ENCODE measurements around the gene PHYKPL. TPM values are rescaled to one million over a fixed set of nuclear protein-coding genes. Genes with fewer than 3 reads are reported as not detected.
A peak's percentile ranks its signal among the peaks of the same experiment; 100 is the strongest.

The PHYKPL gene
- total and polyA plus RNA-seq, 7 experiments from 2014 or later = 38.8 to 265 (median 143) TPM

DNA sequence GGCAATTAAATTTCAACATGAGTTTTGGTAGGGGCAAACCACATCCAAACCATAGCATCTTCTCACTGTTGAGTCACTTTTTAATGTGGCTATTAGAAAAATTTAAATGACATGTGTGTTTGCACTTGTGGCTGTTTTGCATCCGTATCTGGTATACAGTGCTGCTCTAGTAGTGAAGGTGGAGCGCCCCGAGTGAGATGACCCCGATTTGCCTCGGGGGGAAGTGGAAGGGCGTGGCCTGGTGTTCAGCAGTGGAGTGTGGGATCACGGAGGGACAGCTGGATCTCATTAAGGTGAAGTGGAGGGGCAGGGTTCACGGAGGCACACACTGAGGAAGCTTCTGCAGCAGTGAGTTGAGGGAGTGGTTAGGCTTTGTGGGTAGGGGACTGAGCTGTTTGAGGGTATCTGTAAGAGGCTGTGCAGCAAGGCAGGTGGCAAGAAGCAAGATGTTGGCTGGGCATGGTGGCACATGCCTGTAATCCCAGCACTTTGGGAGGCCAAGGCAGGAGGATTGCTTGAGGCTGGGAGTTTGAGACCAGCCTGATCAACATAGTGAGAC is 39.3 kb downstream of the PHYKPL start:
- H3K27ac ChIP-seq (ENCODE audit: low read depth, low read length) = no peak overlapping the region
- Mint-ChIP-seq H3K9me3 (peaks cover 0 to 2% (median 0%) of the 10 kb centered on the region in 11 donors), H3K27ac (no peak overlapping the region), H3K4me3 (peak overlapping the region in 1 of 10 donors; percentile 53), H3K4me1 (peaks cover 4 to 22% (median 11%) of the 10 kb centered on the region in 7 donors), H3K27me3 (peaks cover 8 to 34% (median 13%) of the 10 kb centered on the region in 5 donors), H3K36me3 (no peaks in the 10 kb centered on the region)
- no peak for DNase-seq
- intact Hi-C loops (cut with micrococcal nuclease) = no loop called here
- ATAC-seq = peak; percentile 24
- peaks cover 0 to 6% of the 10 kb centered on the region in 2 donors for H3K27me3 ChIP-seq (ENCODE audit: control insufficient read depth in 2 of 2, insufficient read depth in 2 of 2, low read length in 2 of 2)
- H3K4me1 ChIP-seq (ENCODE audit: control insufficient read depth in 2 of 2, insufficient read depth in 2 of 2, low read length in 2 of 2) = peaks cover 0 to 19% of the 10 kb centered on the region in 2 donors
- POLR2A ChIA-PET = interaction anchor here (0.7 to 1.5 kb wide), 2 partner anchors 9 to 11 kb away, joined by 3 read pairs; partner anchors contain the start of gene HNRNPAB
- CTCF ChIA-PET = no interaction called here
- no peaks in the 10 kb centered on the region for H3K36me3 ChIP-seq (ENCODE audit: control insufficient read depth in 2 of 3, insufficient read depth in 3 of 3, low read length in 3 of 3)
- no peak overlapping the region for H3K4me3 ChIP-seq (ENCODE audit: low read length)
- H3K9me3 ChIP-seq (ENCODE audit: control insufficient read depth in 2 of 3, low read length in 3 of 3) = no peaks in the 10 kb centered on the region

DNA sequence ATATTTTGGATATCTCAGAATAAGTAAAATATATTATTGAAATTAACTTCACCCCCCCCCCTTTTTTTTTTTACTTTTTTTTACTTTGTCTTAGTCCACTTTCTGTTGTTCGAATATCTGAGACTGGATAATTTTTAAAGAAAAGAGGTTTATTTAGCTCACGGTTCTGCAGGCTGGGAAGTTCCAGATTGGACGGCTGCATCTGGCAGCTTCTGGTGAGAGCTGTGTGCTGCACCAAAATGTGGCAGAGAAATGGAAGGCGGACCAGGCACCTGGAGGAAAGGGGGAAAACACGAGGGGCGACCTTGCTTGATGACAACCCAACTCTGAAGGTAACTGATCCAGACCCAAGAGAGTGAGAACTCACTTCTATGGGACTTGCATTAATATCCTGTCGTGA is 39.8 kb downstream of the PHYKPL start:
- intact Hi-C loops (cut with micrococcal nuclease) = no loop called here
- DNase-seq (no peak), ATAC-seq (no peak)
- H3K4me1 Mint-ChIP-seq = peaks cover 4 to 22% (median 11%) of the 10 kb centered on the region in 7 donors
- no peaks in the 10 kb centered on the region for H3K36me3 Mint-ChIP-seq
- Histone ChIP-seq H3K27ac (ENCODE audit: low read depth, low read length) (no peak overlapping the region), H3K4me3 (ENCODE audit: low read length) (no peak overlapping the region), H3K4me1 (ENCODE audit: control insufficient read depth in 2 of 2, insufficient read depth in 2 of 2, low read length in 2 of 2) (peaks cover 0 to 19% of the 10 kb centered on the region in 2 donors), H3K36me3 (ENCODE audit: control insufficient read depth in 2 of 3, insufficient read depth in 3 of 3, low read length in 3 of 3) (no peaks in the 10 kb centered on the region), H3K9me3 (ENCODE audit: control insufficient read depth in 2 of 3, low read length in 3 of 3) (no peaks in the 10 kb centered on the region), H3K27me3 (ENCODE audit: control insufficient read depth in 2 of 2, insufficient read depth in 2 of 2, low read length in 2 of 2) (peaks cover 0 to 6% of the 10 kb centered on the region in 2 donors)
- H3K9me3 Mint-ChIP-seq = peaks cover 0 to 2% (median 0%) of the 10 kb centered on the region in 11 donors
- CTCF ChIA-PET = no interaction called here
- H3K27me3 Mint-ChIP-seq = peaks cover 10 to 34% (median 14%) of the 10 kb centered on the region in 5 donors
- H3K4me3 Mint-ChIP-seq = no peak overlapping the region
- POLR2A ChIA-PET = interaction anchor here (0.7 to 1.5 kb wide), 2 partner anchors 9 to 12 kb away, joined by 3 read pairs; partner anchors contain the start of gene HNRNPAB
- H3K27ac Mint-ChIP-seq = peak overlapping the region in 2 of 9 donors; percentile 20 to 29

DNA sequence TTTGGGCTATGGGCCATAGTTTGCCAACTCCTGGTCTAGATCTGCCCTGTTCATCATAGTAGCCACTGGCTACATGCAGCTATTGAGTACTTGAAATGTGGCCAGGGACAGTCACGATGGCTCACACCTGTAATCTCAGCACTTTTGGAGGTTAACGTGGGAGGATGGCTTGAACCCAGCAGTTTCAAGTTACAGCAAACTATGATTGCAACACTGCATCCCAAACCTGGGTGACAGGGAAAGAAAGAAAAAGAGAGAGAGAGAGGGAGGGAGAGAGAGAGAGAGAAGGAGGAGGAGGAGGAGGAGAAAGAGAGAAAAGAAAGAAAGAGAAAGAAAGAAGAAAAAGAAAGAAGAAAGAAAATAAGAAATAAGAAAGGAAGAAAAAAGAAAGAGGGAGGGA is 40.4 kb downstream of the PHYKPL start:
- peaks cover 0 to 6% of the 10 kb centered on the region in 2 donors for H3K27me3 ChIP-seq (ENCODE audit: control insufficient read depth in 2 of 2, insufficient read depth in 2 of 2, low read length in 2 of 2)
- POLR2A ChIA-PET = interaction anchor here (1.5 kb wide), 1 partner anchor 12 kb away, joined by 3 read pairs; the partner anchor contains the start of gene HNRNPAB
- Mint-ChIP-seq H3K36me3 (no peaks in the 10 kb centered on the region), H3K4me3 (no peak overlapping the region), H3K4me1 (peaks cover 4 to 22% (median 11%) of the 10 kb centered on the region in 7 donors), H3K27ac (no peak overlapping the region), H3K27me3 (peaks cover 10 to 34% (median 14%) of the 10 kb centered on the region in 5 donors), H3K9me3 (peaks cover 0 to 2% (median 0%) of the 10 kb centered on the region in 11 donors)
- no peaks in the 10 kb centered on the region for H3K9me3 ChIP-seq (ENCODE audit: control insufficient read depth in 2 of 3, low read length in 3 of 3)
- no peaks in the 10 kb centered on the region for H3K36me3 ChIP-seq (ENCODE audit: control insufficient read depth in 2 of 3, insufficient read depth in 3 of 3, low read length in 3 of 3)
- no peak overlapping the region for H3K27ac ChIP-seq (ENCODE audit: low read depth, low read length)
- no peak for ATAC-seq
- CTCF ChIA-PET = no interaction called here
- no peak overlapping the region for H3K4me3 ChIP-seq (ENCODE audit: low read length)
- peaks cover 0 to 19% of the 10 kb centered on the region in 2 donors for H3K4me1 ChIP-seq (ENCODE audit: control insufficient read depth in 2 of 2, insufficient read depth in 2 of 2, low read length in 2 of 2)
- intact Hi-C loops (cut with micrococcal nuclease) = no loop called here
- no peak for DNase-seq

DNA sequence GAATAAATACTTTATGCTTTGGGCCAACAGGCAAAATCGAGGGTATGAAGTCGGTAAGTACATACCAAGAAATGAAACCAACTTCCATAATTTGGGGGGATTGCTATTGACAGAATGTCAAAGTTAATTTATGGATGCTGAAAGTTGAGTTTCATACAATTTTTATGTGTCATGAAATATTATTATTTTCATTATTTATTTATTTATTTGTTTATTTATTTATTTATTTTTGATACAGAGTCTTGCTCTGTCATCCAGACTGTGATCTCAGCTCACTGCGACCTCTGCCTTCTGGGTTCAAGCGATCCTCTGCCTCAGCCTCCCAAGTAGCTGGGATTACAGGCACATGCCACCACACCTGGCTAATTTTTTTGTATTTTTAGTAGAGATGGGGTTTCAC is 40.9 kb downstream of the PHYKPL start:
- H3K9me3 ChIP-seq (ENCODE audit: control insufficient read depth in 2 of 3, low read length in 3 of 3) = no peaks in the 10 kb centered on the region
- peaks cover 0 to 2% (median 0%) of the 10 kb centered on the region in 11 donors for H3K9me3 Mint-ChIP-seq
- H3K27ac ChIP-seq (ENCODE audit: low read depth, low read length) = no peak overlapping the region
- peaks cover 0 to 19% of the 10 kb centered on the region in 2 donors for H3K4me1 ChIP-seq (ENCODE audit: control insufficient read depth in 2 of 2, insufficient read depth in 2 of 2, low read length in 2 of 2)
- H3K27ac Mint-ChIP-seq = no peak overlapping the region
- H3K4me3 ChIP-seq (ENCODE audit: low read length) = no peak overlapping the region
- ATAC-seq (no peak), DNase-seq (no peak)
- intact Hi-C loops (cut with micrococcal nuclease) = no loop called here
- H3K36me3 Mint-ChIP-seq = no peaks in the 10 kb centered on the region
- ChIA-PET POLR2A (no interaction called here), CTCF (no interaction called here)
- peaks cover 10 to 34% (median 14%) of the 10 kb centered on the region in 5 donors for H3K27me3 Mint-ChIP-seq
- no peak overlapping the region for H3K4me3 Mint-ChIP-seq
- H3K27me3 ChIP-seq (ENCODE audit: control insufficient read depth in 2 of 2, insufficient read depth in 2 of 2, low read length in 2 of 2) = peaks cover 0 to 6% of the 10 kb centered on the region in 2 donors
- no peaks in the 10 kb centered on the region for H3K36me3 ChIP-seq (ENCODE audit: control insufficient read depth in 2 of 3, insufficient read depth in 3 of 3, low read length in 3 of 3)
- H3K4me1 Mint-ChIP-seq = peaks cover 4 to 22% (median 11%) of the 10 kb centered on the region in 7 donors

GRCh38 chr5:178189433-178189832 is 43.2 kb downstream of the PHYKPL start:
- Histone ChIP-seq H3K36me3 (ENCODE audit: control insufficient read depth in 2 of 3, insufficient read depth in 3 of 3, low read length in 3 of 3) (no peaks in the 10 kb centered on the region), H3K4me3 (ENCODE audit: low read length) (no peak overlapping the region), H3K27me3 (ENCODE audit: control insufficient read depth in 2 of 2, insufficient read depth in 2 of 2, low read length in 2 of 2) (peaks cover 0 to 6% of the 10 kb centered on the region in 2 donors), H3K27ac (ENCODE audit: low read depth, low read length) (no peak overlapping the region), H3K9me3 (ENCODE audit: control insufficient read depth in 2 of 3, low read length in 3 of 3) (no peaks in the 10 kb centered on the region), H3K4me1 (ENCODE audit: control insufficient read depth in 2 of 2, insufficient read depth in 2 of 2, low read length in 2 of 2) (peaks cover 0 to 18% of the 10 kb centered on the region in 2 donors)
- POLR2A ChIA-PET = interaction anchor here (0.9 kb wide), 1 partner anchor 15 kb away, joined by 3 read pairs; the partner anchor contains the start of gene HNRNPAB
- peaks cover 10 to 25% (median 14%) of the 10 kb centered on the region in 5 donors for H3K27me3 Mint-ChIP-seq
- H3K9me3 Mint-ChIP-seq = peaks cover 0 to 2% (median 0%) of the 10 kb centered on the region in 11 donors
- intact Hi-C loops (cut with micrococcal nuclease) = no loop called here
- no peak for ATAC-seq
- H3K4me1 Mint-ChIP-seq = peaks cover 4 to 17% (median 11%) of the 10 kb centered on the region in 7 donors
- no peak for DNase-seq
- CTCF ChIA-PET = interaction anchor here (0.7 kb wide), 1 partner anchor 391 kb away, joined by 3 read pairs; no protein-coding TSS in a partner anchor
- no peaks in the 10 kb centered on the region for H3K36me3 Mint-ChIP-seq
- no peak overlapping the region for H3K27ac Mint-ChIP-seq
- H3K4me3 Mint-ChIP-seq = no peak overlapping the region

DNA sequence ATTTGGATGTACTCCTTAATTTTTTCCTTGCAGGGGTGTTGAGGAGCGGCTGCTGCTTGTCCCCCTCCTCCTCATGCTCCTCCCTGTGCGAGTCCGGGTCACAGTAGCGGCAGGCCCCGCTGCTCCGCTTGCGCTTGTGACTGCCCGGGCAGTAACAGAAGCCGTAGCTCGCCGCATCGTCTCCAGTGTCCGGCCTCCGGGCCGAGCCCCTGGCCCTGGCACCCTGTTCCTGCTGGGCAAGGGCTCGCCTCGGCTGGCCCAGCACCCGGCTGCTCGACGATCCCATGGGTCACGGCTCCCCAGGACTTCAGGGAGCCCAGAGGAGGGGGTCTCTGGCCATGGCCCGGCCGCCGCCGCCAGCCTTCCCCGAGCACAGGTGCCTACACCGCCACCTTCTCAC is 45.6 kb downstream of the PHYKPL start, which contains the start of gene GMCL2:
Gene GMCL2 (minus strand): TSS at position 358 of the 400 bp plus-strand sequence. CDS start 72 bp downstream, at position 286.
- Histone ChIP-seq H3K27ac (ENCODE audit: low read depth, low read length) (no peak within 1 kb of the TSS), H3K27me3 (ENCODE audit: control insufficient read depth in 2 of 2, insufficient read depth in 2 of 2, low read length in 2 of 2) (no peaks in the 10 kb centered on the region), H3K9me3 (ENCODE audit: control insufficient read depth in 2 of 3, low read length in 3 of 3) (no peaks in the 10 kb centered on the region), H3K36me3 (ENCODE audit: control insufficient read depth in 2 of 3, insufficient read depth in 3 of 3, low read length in 3 of 3) (no peaks in the 10 kb centered on the region), H3K4me3 (ENCODE audit: low read length) (no peak within 1 kb of the TSS), H3K4me1 (ENCODE audit: control insufficient read depth in 2 of 2, insufficient read depth in 2 of 2, low read length in 2 of 2) (peaks cover 0 to 5% of the 10 kb centered on the region in 2 donors)
- POLR2A ChIA-PET = no interaction called here
- H3K9me3 Mint-ChIP-seq = no peaks in the 10 kb centered on the region
- no peak within 1 kb of the TSS for H3K27ac Mint-ChIP-seq
- peaks cover 0 to 7% (median 6%) of the 10 kb centered on the region in 7 donors for H3K4me1 Mint-ChIP-seq
- CTCF ChIA-PET = no interaction called here
- no peak within 1 kb of the TSS for H3K4me3 Mint-ChIP-seq
- peaks cover 0 to 9% (median 5%) of the 10 kb centered on the region in 5 donors for H3K27me3 Mint-ChIP-seq
- intact Hi-C loops (cut with micrococcal nuclease) = no loop called here
- H3K36me3 Mint-ChIP-seq = no peaks in the 10 kb centered on the region
- ATAC-seq (no peak), DNase-seq (no peak)
